GM19025 (cell line): ENCODE measurements around the gene NFATC2.

Experiments used
- ATAC-seq: cut with Tn5 transposase; IDR thresholded peaks from one replicate; pipeline ENCODE4 v1.9.1; 2021; ENCODE audit warnings: mild to moderate bottlenecking, low read depth, moderate library complexity; ENCODE audit not compliant: unreplicated experiment

NFATC2 gene

GRCh38 chr20:51439160-51439689 is 103.3 kb downstream of the NFATC2 start:
- no peak for ATAC-seq

- ATAC-seq: no peak
Measured at GRCh38 chr20:51438136-51438535, 104.4 kb downstream of the NFATC2 start.

- no peak for ATAC-seq
Measured at GRCh38 chr20:51437182-51437924, 105.2 kb downstream of the NFATC2 start.

- ATAC-seq: no peak
Measured at GRCh38 chr20:51434580-51435247, 107.8 kb downstream of the NFATC2 start.

DNA sequence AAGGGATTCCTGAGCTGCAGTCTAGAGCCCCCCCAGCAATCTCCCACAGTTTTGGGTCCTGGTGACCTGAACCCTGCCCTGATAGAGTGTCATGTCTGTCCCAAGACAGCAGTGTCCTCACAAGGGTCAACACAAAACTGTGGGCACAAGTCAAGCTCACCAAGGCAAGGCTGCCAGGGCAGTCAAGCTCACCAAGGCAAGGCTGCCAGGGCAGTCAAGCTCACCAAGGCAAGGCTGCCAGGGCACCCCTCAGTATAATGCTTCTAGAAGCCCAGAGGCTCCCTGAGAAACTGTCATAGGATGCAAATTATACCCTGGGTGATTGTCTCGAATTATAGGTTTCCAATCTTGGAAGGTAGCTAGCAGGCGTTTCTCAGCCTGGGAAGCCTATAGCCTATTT is 108.5 kb downstream of the NFATC2 start:
- ATAC-seq: no peak

- no peak for ATAC-seq
Measured at GRCh38 chr20:51432875-51433274, 109.6 kb downstream of the NFATC2 start.

DNA sequence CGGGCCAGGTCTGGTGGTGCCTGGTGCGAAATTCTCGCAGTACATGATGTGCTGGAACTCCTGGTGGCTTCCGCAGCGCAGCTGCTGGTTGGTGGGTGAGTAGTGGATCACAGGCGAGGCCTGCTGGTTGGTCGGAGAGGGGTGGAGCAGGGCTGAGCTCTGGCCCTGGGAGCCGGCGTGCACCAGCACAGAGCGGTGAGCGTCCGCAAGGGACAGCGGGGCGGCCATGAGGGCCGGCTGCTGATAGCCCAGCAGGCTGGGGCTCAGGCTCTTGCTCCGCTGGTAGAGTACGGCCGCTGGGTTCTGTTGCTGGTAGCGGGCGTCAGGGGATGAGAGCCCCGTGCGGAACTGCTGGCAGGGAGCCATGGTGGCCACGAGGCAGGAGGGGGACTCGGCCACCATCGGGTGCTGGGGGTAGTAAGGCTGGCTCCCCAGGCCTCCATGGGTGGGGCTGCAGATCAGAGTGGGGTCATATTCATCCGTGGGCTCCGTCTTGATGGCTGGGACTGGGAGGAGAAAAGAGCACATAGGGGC is 110.2 kb downstream of the NFATC2 start:
- no peak for ATAC-seq

GRCh38 chr20:51431321-51431720 is 111.2 kb downstream of the NFATC2 start:
- ATAC-seq: no peak

- ATAC-seq: no peak
Measured at GRCh38 chr20:51430198-51430950, 112.1 kb downstream of the NFATC2 start.

GRCh38 chr20:51429696-51430095 is 112.8 kb downstream of the NFATC2 start:
- ATAC-seq: no peak

DNA sequence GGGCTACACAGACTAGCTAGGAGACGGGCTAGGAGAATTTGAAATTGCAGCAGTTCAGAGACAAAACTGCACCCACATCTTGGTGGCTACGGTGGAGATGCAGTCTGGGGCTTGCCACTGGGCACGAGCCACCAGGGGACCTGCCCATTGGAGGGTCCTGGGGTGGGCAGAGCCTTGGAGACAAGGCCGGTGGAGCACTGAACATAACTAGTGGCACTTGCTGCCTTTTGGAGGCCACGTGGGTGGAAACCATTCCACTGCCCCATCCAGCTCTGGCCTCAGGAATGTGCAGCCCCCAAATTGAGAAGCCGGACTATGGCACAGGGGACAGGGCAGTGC is 113.4 kb downstream of the NFATC2 start:
- no peak for ATAC-seq

- ATAC-seq: no peak
Measured at GRCh38 chr20:51428401-51429143, 113.9 kb downstream of the NFATC2 start.

DNA sequence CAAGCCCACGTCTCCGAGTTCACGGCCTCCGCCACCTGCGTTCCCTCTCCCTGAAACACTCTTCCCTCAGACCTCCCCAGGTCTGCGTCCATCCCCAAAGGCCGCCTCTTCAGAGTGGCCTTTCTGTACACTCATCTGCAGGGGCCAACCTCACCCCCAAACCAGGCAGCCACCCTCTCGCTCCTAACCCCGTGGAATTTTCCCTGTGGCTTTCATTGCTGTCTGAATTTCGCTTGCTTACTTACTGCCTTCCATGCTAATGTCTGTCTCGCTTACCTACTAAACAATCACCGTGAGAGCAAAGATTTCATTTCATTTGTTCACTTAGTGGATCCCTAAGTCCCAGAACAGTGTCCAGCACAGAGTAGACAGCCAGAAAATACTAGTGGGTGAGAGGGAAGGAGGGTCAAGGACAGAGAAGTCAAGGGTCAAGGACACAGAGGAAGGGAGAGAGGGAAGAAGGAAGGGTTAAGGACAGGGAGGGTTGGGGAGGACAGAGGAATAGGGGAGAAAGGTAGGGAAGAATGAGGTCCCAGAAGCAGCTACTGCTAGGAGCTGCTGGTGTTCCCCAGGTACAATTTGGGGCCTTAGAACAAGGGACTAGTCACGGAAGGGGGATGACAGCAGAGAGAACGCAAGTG is 114.7 kb downstream of the NFATC2 start:
- no peak for ATAC-seq

DNA sequence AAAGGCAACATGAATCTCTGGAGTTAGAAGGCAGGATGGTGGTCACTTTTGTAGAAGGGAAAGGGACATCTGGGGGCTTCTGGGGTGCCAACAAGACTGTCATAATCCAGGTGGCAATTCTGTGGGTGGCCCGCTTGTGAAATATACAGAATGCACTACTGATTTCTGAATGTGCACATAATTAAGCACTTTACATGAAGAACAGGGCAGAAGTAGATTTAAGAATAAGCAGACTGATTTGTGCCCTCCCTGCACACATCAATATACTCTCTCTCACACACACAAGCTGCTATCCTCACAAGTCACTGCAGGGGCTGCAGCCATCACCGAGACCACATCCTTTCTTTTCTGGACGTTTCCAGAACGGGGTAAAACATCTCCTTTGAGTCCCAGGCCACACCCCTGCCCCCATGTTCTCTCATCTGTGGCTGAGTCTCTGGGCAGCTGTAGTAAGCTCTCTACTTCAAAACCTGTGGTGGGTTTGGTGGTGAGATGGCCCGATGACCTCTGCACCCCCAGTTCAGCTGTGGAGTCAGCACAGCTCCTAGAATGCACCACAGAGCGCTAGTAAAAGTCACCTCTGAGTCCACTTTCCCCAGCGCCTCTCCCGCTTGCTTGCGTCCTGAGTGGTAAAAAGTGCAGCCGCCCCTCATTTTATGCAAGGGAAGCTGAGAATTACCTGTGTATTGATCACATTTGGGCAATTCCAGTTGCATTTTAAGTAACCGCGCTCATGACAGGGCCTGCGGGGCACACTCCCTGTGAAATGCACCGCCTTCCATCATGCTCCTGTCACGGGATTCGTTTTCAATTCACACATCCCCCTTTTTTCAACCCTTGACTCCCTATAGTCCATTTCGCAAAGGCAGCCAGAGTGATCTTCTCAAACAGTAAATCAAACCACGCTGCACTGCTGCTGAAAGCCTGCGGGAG is 115.5 kb downstream of the NFATC2 start:
- no peak for ATAC-seq

- ATAC-seq: no peak
Measured at GRCh38 chr20:51425347-51426106, 117.0 kb downstream of the NFATC2 start.

- ATAC-seq: no peak
Measured at GRCh38 chr20:51424270-51425117, 118.0 kb downstream of the NFATC2 start.

DNA sequence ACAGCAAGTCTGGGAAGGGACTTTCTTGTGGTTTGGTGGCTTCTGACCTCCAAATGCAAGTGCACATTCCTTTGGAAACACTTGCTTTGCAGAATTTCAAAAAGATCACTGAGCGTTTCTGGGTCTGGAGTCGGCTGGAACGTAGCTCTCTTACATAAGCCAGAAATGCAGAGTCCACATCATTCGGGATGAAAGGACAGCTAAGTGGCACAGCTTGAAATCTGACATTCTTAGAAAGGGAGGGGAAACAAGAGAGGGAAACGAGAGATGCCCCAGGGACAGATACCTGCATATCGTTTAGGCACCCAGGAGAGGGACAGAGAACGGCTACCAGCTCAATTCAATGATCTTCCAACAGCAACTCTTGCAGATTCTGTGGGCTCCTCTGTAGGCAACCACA is 118.7 kb downstream of the NFATC2 start:
- ATAC-seq: no peak
